Measurements from ENCODE around the gene HSD17B3.

DNA sequence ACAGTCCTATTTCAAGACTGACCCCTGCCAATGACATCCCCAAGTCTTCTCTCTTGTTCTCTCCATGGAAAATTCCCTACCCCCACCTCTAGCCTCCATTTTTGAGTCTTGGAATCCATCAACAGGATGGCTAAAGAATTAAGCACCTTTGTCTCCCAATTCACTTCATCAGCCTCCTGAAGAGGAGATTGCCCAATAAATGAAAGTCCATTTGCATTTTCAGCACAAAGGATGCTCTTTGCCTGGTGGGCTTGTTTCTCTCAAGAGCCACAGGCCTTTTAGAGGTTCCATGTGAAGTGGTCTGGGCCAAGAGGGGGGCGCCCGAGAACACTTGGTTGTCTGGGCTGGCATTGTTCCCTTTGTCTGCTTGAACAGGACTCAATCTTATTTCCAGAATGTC, 12.6 kb downstream of the HSD17B3 start:
- TF ChIP-seq, protein P1, sequence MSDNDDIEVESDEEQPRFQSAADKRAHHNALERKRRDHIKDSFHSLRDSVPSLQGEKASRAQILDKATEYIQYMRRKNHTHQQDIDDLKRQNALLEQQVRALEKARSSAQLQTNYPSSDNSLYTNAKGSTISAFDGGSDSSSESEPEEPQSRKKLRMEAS (IDR thresholded peaks at IDR 0.05; ENCODE audit: low read depth, low read length): no peak
- TF ChIP-seq, protein P2, sequence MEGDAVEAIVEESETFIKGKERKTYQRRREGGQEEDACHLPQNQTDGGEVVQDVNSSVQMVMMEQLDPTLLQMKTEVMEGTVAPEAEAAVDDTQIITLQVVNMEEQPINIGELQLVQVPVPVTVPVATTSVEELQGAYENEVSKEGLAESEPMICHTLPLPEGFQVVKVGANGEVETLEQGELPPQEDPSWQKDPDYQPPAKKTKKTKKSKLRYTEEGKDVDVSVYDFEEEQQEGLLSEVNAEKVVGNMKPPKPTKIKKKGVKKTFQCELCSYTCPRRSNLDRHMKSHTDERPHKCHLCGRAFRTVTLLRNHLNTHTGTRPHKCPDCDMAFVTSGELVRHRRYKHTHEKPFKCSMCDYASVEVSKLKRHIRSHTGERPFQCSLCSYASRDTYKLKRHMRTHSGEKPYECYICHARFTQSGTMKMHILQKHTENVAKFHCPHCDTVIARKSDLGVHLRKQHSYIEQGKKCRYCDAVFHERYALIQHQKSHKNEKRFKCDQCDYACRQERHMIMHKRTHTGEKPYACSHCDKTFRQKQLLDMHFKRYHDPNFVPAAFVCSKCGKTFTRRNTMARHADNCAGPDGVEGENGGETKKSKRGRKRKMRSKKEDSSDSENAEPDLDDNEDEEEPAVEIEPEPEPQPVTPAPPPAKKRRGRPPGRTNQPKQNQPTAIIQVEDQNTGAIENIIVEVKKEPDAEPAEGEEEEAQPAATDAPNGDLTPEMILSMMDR (IDR thresholded peaks at IDR 0.05; ENCODE audit: low read depth, low read length): no peak
- TF ChIP-seq POLR2A (IDR thresholded peaks at IDR 0.05; ENCODE audit: extremely low read depth, insufficient read length): no peak
- no peak for TF ChIP-seq MYC (IDR thresholded peaks at IDR 0.05; ENCODE audit: low read depth, low read length)
